IPS-NIHi11 (cell line): Measurements from ENCODE around the gene ADAM23.
A peak's percentile ranks its signal among the peaks of the same experiment; 100 is the strongest.

ENCODE experiments used
- DNase-seq: peaks from one replicate; pipeline ENCODE4 v3.0.0; 2012; ENCODE audit warnings: mixed read lengths, low spot score

ADAM23 gene

DNA sequence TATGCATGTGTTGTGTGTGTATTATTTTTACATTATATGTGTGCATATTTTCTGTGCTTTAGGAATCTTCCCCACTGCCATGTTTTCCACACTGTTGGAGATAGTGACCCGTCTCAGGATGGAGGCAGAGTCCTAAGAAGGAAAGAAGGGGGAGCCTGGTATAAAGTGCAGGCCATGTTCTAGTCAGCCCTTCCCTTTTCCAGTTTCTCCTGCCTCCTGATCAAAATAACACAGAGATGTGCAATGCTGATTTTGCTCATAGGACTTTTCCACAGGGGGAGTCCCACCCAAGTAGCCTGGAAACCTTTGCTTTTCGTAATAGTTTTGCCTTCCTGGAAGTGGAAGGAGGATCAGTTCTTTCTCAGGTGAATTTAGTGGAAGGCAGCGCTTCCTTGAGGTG lies 126.1 kb downstream of the ADAM23 start:
- no peak for DNase-seq

DNA sequence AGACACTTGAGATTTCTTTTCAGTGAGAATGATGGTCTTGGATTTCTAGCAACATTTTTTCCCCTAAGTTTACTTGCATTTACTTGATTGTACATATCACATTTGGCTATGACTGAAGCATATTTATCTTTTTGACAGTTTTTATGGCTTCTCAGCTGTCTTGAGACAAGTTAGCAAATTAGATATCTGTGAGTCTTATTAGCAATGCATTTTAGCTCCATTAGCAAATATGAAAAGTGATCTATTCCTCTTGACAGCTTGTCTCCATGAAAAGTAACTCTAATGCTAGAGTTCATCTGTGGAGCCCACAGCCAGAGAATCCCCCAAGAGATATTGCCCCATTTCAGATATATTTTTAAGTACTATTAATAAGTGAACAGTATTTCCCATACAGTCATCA lies 126.9 kb downstream of the ADAM23 start:
- no peak for DNase-seq

DNA sequence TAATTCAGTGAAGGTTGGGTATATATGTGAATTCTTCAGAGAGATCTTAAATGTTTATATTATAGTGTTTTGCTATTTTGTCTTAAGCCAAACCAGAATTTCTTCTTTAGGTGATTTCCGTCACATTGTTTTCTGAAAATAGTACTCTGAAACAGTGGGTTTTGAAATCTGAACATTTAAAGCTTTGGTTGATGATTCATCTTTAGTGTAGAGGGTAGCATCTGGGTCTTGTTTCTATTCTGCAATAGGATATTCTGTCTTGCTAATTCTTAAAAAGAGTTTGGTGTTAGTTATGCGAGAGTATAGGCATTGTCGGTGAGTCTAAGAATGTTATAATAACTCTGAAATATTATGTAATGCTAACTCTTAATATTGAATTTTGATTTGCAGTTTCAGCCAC lies 129.4 kb downstream of the ADAM23 start:
- DNase-seq: no peak

DNA sequence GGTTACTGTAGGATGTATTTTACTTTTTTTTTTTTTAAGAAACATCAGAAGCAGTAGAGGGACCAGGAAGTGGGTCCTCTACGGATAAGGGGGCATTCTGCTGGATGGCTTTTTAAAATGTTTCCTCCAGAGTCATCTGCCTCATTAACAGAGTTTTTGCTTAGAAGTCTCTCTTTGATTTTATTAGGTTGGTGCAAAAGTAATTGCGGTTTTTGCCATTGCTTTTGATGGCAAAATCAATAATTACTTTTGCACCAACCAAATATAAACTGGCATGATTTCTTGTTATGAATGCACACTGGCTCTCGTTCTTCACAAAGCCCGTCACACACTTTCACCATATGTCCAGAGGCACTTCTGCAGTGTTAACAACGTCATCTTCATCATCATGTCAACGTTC lies 130.5 kb downstream of the ADAM23 start:
- DNase-seq: no peak

DNA sequence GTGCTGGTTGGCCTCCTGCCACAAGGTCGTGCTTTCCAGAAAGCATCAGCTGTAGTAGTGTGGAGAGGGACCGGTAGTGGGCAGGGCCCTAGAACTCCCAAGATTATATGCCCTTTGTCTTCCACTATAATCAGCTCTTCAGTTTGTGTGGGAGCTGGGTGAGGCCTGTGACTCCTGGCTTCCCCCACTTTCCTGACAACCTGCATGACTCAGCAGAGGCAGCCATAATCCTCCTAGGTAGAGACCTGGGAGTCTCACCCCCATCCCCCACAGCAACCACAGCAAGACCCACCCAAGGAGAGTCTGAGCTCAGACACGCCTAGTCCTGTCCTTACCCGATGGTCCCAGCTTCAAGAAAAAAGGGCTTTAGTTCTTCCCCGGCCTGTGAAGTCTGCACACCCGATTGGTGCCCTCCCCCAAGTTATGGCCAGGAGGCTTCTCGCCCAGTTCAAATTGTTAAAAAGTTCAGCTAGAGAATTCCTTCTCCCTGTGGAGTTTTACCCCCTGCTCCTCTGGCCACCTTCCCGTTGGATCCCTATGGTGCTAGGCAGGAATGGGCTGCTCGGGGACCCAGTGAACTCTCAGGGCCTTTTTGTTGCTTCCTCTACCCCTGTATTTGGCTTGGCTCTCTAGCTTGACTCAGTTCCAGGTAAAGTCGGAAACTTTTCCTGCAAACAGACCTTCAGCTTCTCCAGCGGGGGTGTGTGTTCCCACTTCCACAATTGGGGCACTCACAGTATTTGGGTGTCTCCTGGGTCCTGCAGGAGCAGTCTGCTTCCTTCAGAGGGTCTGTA lies 141.2 kb downstream of the ADAM23 start:
- no peak for DNase-seq

DNA sequence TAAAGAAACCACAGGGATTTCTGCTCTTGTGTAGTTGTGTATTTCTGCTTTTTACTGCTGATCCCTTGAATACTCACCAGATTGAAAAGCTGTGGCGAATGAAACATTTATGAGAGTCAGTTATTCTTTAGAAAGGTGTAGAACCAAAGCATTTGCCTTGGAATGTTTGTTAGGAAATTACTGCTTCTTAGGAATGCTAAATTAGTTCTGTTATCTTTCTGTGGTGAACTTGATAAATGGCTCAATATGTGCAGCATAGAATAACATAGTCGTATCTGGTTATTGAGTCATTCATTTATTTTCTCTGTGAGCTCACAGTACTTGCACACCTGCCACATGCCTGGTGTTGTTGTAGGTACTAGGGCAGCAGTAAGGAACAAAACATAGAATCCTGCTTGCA lies 142.0 kb downstream of the ADAM23 start:
- DNase-seq: no peak

DNA sequence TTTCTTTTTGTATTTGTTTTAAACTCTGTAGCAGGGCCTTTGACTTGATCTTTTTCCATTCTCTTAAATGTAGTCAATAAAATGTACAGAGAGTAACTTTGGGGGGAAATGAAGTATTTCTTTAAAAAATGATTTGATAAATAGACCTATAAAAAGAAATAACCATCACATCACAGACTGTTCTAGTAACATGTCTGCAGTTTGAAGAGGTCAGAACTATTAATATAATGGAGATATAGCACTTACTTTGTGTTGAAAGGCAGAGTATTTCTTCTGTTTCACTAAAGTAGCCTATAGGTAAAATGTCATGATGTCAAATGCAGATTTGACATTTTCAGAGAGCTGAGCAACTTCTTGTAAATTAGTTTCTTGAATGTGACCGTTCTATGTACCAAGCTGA lies 143.3 kb downstream of the ADAM23 start:
- no peak for DNase-seq

DNA sequence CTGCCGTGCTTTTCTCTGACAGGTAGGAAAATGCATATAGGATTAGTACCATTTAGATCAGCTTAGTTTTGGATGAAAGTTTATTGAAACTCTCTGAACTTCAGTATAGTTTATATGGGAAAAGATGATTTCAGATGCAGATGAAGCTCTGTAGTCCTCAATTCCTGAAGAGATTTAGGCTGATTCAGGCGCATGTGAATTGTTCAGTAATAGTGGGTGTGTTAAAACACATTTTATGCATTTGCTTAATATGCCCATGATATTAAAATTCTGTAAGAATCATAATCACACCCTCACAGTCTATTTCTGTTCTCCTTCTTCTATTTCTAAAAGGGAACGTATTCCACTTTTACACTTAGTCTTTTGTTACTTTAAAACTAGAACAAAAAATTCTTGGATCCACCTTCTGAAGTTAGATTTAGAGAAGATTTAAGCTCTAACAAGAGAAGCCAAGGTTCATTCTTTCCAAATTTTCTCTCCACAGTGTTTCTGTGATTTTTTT lies 154.4 kb downstream of the ADAM23 start:
- DNase-seq: no peak

DNA sequence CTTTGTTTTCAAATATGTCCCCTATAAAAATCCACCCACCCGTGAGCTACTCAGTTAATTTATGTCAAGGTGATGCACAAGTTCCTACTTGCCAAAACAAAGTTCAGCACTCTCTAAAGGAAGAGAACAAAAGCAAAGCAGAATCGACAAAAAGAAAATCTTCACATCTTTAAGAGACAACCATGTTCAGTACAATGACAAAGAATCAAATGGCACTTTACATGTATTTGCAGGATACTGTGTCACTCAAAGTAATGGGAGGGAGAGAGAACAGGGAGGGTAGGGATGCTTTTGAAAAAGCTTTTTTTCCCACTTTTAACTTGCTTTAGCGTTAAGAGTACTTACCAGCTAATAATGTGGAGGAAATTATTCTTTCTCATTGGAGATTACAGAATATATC lies 159.9 kb downstream of the ADAM23 start:
- DNase-seq: no peak

DNA sequence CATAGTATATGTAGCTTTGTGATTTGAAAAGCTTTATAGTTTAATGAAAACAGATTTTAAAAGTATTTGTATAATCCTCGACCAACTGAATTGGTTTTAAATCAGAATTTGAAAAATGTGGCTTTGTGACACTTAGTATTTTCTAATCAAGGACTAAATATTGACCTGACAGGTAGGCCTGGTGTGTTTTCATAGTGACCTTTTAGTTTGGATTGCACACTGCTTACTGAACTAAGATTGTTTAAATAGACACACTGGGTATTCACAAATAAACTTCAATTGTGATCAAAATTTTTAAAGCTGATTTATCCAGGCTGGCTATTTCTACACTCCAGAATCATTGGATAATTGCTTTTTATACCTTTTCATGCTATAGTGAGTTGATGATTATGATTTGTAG lies 167.1 kb downstream of the ADAM23 start:
- no peak for DNase-seq

DNA sequence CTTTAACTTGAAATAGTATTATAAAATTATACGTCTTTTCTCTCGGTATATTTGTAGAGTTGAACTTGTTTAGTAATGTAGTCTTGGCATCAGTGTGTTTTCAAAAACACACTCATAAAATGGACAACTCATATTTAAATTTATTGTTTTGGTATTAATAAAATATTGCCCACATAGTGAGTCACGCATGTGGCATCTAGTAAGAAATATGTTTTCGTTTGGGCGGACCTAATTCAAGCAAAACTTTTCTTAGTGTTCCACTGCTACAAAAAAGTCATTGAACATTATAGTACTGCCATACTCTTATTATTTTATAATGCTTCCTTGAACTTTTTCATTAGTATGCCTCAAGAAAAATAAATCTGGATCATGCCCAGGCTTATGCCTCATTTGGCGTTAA lies 167.9 kb downstream of the ADAM23 start:
- DNase-seq: no peak

DNA sequence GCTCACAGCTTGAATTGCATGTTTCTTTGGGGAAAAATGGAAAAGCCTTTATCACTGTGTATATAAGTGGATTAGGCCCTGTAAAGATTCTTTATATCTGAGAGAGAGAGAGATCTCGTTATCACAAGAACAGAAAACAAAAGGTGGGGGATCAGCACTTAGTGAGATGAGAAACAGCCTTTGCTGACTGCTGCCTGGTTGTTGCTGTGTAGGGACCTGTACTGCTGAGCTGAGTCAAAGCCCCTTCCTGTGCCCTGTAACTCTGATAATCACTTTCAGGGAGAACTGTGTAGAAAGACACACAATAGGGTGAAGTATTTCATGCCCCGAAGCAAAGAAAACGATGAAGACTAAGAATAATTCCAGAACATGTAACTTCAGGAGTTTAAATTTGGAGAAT lies 168.4 kb downstream of the ADAM23 start:
- DNase-seq: no peak

DNA sequence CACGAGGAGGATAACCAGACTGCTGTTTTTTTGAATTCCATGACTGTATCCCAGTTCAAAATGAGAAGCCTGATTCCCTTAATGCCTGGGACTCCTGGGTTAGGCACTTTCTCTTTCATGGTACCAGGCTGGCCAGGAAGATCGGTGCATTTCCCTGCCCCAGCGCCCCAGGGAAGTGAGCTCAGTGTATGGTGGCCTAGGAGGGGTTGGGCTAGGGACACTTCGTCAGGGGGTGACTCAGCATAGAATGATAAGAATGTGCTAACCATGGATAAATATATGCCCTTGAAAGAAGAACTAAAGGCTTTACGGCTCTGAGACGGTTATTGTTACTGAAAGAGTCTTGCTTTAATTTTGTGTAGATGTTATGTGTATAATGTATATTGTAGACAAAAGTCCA lies 171.5 kb downstream of the ADAM23 start:
- DNase-seq: no peak

DNA sequence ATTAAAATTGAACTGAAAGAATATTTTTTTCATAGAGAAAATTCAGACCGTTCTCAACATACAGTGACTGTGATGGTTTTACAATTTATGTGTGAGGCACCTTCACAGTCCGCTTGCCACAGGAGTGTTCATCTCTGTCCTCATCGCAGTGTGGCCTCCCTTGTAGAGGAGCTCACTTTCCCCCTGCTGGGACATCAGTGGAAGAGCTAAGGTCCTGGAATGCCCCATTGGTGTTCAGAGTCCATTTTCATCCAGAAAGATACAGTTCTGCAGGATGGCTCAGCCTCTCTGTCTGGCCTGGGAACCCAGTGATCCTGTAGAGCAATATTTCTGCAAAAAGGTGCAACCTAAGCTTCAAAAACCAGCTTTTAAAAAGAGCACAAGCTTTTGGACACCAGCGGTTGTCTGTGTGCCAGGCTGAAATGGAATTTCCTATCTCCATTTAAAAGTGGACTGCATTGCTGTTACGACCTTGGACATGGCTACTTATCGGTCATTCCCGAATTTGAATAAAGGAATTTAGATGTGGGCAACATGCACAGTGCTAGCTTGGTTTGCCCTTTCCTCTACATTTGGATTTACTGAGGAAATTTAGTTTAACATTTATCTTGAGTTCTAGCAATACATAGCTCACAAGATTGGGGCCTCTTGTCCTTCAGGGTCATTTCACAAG lies 172.2 kb downstream of the ADAM23 start:
- DNase-seq: no peak

DNA sequence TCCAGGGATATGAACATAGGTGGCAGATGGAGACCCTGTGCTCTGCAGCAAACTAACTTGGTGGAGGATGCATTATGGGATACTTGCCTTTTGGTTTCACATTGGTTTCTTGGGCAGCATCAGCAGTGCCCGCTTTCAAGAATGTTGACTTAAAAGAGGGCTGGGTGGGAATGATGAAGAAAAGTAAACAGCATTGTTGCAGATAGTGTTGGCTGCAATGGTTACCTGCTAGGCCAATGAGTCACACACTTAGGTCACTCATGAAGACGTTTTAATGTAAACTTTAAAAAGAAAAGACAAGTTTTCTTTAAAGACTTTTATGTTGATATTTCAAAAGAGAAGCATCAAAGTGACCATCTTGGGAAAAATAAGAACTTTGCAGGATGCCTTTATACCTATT lies 172.8 kb downstream of the ADAM23 start:
- DNase-seq: no peak

DNA sequence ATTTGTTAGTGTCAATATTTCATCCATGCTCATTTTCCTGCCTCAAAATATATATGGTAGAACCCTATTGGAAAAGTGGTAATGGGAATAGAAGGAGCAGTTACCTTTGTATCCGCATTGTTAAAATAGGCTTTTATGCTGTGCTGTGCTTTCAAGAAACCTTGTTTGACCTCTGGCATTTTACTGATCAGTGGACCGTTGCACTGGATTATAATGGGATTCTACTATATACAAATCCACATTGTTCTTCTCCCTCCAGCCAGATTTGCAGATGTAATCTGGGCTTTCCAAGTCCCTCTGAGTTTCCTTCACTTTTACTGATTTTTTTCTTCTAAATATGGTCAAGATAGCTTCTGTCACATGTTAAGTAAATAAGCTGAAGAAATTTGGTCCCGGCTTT lies 175.7 kb downstream of the ADAM23 start:
- DNase-seq: no peak

DNA sequence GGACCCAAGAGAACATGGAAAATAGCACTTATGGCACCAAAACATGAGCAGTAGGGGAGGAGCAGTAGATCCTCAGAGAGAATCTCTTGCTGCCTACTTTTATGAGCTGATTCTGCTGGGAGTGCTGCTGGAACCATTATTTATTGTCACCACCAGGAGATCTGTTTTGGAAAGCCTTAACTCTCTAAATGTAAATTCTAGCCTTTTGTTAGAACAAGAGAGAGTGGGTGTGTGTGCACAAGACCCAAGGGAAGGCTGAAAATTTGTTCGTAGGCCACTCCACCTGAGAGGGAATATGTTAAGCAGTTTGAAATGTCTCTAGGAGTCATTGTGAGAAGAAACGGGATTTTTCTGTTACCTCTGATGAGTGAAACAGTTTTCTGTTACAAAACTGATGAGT lies 182.8 kb downstream of the ADAM23 start:
- DNase-seq: no peak

DNA sequence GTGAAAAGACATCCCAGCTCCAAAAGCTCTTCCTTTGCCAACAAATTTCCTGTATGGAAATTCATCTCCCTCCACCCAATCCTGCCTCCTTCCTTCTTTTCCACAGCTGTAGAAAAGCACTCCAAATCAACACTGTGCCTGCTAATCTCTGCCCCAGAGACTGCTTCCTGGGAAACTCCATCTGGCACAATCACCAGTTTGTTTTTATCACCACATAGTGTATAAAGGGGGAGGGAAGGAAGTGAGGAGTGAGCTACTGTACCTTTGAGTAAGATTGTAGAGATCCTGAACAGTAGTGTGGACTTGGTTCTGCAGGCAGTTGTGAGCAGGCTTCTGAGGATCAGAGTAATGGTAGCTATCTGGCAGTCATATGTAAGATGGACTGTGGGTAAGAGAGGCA lies 184.3 kb downstream of the ADAM23 start:
- no peak for DNase-seq

DNA sequence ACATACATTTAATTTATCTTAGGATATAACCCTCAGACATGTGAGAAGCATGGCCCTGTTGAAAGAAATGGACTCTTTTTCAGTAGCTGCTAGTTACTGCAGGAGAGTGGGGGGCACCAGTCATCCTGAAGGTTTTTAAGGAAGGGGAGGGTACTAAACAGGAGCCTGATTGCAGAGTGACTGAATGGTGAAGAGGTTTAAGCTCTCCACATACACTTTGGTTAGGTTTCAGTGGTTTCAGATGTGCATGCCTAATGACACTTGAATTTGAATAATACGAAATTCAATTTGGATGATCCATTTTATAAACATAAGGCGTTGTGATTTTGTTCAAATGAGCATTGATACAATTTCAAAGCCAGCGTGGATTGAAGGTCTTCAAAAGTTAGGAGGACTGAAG lies 188.0 kb downstream of the ADAM23 start:
- DNase-seq: no peak

DNA sequence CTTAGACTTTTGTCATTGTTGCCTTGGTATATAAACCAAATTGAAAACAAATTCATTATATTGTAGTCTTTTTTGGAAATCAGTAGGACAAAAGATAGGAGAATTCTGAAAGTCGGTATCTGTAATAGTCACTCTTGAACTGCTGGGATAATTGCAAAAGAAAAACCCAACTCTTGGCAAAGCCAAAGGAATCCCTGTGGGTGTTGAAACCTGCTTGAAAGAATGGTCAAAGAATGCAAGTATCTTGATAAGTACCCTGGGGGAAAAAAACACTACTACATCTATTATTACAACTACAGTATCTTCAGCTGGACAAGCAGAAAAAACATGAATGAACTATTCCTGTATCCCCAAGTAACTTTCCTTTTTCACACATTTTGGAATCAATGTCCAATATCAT lies 191.7 kb downstream of the ADAM23 start:
- DNase-seq: no peak

DNA sequence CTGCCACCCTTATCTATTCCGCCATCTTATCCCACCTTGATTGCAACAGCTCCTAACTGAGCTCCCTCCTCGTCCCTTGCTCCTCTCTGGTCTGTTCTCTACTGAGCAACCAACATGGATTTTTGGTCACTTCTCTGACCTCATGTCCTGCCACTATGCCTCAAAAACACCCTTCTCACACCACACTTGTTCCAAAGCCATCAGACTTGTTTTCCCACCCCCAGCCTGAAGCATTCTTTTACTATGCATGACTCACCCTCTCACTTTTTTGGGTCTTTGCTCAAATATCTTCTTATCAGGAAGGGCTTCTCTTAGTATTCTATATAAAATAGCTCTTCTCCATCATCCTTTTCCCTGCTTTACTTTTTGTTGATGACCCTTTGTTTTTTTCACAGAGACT lies 196.3 kb downstream of the ADAM23 start:
- no peak for DNase-seq

DNA sequence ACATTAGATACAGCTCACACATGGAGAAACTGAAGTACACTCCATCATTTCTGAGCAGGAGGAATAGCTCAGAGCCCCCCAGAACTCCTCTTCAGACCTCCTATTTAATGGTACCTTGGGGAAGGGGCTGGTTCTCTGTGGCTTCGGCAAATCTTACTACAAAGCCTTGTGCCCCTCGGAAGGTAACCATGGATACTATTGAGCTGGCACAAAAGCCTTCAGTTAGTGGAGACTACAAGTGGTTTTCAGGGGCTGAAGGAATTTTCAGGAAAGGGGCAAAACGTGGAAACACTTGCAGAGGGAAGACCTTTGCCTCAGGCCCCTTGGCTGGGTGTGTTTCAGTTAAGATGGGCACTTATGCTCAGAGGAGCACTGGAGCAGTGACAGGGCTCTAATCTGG lies 197.9 kb downstream of the ADAM23 start:
- DNase-seq: no peak

DNA sequence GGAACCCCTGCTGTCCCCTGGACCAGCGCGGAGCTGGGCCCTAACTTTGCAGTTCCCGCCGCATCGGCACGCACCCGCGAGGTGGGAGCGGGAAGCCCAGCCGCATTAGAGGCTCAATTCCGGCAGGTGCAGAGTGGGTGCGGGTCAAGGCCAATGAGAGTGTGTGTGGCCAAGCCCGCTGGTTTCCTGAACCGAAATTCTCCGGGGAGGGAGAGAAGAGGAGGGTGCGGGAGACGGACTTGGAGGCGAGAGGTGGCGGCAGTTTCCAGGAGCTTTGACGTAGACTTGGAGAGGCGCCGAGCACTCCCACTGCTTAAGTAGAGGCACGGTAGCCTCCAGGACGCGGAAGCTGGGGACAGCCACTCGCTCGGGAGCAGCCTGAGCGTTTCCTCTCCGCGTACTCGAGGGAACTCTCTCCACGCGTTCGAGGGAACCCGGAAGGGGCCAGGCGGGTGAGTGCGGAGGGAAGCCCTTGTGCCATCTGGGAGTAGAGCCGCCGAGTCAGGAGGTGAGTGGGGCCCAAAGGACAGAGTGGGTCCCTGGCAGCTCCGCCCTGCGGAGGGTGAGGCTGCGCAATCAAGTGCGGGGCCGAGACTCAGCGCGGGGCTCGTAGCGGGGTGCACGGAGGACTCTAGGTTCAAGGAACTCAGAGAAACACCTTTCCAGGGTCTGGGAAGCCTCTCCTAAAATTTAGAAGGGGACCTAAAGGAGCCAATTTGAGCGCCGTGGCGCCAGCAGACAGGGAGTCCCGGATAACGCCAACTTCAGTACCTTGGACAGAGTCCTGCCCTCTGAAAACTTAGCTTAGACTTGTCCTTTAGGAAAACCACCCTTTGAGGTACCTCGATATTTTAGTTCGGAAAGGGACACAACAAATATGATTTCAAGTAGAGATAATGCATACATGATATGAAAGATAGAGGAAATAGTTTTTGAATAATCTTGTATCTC lies 199.0 kb downstream of the ADAM23 start, which contains the start of gene FAM237A:
Gene FAM237A (plus strand): TSS at position 413 of the 951 bp plus-strand sequence. CDS start 1,750 bp downstream, outside the sequence.
- DNase-seq: peak; percentile 87
